Measurements from ENCODE around the gene U2SURP.

- TF ChIP-seq, protein P1, sequence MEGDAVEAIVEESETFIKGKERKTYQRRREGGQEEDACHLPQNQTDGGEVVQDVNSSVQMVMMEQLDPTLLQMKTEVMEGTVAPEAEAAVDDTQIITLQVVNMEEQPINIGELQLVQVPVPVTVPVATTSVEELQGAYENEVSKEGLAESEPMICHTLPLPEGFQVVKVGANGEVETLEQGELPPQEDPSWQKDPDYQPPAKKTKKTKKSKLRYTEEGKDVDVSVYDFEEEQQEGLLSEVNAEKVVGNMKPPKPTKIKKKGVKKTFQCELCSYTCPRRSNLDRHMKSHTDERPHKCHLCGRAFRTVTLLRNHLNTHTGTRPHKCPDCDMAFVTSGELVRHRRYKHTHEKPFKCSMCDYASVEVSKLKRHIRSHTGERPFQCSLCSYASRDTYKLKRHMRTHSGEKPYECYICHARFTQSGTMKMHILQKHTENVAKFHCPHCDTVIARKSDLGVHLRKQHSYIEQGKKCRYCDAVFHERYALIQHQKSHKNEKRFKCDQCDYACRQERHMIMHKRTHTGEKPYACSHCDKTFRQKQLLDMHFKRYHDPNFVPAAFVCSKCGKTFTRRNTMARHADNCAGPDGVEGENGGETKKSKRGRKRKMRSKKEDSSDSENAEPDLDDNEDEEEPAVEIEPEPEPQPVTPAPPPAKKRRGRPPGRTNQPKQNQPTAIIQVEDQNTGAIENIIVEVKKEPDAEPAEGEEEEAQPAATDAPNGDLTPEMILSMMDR (IDR thresholded peaks at IDR 0.05; ENCODE audit: low read length) = no peak
- TF ChIP-seq EZH2phosphoT487 (IDR thresholded peaks at IDR 0.05; ENCODE audit: low read length) (no peak), EZH2 (optimal IDR thresholded peaks at IDR 0.05; ENCODE audit: low read depth, low read length) (no peak)
Observed at GRCh38 chr3:143088835-143089234, 87.5 kb downstream of the U2SURP start.

All from MM.1S (cell line).